Activated naive CD4-positive, alpha-beta T cell treated with anti-CD3 and anti-CD28 coated beads, Interleukin-2, amount 50 U/mL, for 16 hours (primary cell): ENCODE data around the gene ZNF516.

Source experiments
- DNase-seq: peaks from one replicate; pipeline ENCODE4 v3.0.0-alpha.2; 2020

ZNF516 gene

DNA sequence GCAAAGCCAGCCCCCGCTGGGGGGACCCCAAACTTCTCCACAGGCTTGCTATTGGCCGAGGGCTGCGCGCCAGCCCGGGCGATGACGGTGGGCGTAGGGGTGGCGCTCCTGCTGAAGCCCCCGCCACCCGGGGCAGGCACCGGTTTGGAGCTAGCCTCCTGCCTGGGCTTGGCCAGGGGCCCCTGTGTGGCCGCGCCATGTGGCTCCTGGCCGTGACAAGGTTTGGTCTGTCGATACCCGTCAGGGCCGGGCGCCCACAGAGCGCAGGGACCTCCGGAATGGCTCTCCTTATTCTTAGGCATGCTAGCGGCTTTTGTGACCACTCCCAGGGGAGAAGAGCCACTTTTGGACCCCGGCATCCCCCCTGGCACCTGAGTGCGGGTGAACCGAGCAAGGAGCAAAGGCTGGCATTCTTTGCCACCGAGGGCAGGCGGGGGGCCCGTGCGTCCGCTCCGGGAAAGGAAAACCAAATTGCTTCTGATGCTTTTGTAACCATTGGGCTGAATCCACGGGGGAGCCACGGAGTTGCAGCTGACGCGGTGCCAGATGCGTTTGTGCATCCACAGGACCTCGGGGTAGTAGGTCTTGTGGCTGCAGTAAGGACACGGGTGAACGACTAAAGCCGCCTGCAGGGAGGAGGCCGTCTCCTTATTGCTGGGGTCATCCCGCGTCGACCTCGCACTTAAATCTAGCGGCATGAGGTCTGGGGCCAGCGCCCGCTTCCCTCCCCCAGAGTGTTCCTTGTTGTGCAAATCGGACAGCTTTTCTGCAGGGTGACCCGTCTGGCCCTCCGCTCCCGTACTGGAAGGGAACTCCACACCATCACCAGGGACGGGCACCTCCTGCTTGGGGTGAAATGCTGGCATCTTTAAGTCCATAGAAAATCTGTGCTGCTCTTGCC is 115.6 kb downstream of the ZNF516 start:
- DNase-seq = no peak

GRCh38 chr18:76378526-76379215 is 116.4 kb downstream of the ZNF516 start:
- no peak for DNase-seq

DNA sequence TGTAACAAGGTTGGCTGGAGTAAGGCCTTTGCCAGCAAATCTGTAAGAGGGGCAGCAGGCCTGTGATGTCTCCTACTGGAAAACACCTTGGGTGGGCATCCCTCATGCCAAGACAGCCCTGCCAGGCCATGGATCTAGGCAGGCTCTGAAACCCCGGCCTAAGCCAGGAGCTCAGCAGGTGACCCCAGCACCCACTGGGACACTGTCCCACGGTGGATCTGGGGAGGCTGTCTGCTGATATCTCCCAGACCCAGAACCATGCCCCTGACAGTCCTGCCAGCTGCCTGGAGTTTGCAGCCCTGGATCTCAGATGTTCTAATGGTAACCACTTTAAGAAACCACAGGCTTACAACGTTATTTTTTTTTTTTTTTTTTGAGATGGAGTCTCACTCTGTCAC is 117.7 kb downstream of the ZNF516 start:
- DNase-seq = no peak

DNA sequence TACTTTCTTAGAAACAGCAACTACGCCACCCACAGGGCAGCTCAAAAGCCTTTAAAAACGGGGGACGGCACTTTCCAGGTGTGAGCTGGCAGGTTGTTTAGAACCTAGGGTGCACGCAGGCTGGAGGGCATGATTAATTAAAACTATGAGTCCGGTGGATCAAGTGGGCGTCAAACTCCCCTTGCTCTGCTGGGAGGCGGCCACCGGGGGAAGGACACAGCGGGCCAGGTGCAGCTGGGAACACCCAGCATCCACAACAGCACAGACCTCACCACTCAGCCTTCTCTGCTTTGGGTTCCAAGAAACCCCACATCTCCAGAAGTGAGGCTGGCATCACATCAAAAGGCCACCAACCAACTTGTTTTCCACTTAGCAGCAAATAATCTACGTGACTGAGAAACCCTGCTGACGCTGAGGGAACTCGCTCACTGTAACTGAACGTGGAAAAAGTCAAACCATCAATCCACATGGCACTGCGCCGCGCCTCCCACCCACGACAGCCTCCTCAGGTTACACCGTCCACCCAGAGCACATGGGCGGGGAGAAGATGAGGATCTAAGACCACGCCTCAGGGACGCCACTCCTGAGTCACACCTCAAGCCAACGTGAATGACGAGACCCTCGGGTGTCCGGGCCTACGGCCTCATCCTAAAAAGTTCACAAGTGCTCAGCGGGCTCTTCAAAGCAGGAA is 118.2 kb downstream of the ZNF516 start:
- DNase-seq = peak; percentile 52

DNA sequence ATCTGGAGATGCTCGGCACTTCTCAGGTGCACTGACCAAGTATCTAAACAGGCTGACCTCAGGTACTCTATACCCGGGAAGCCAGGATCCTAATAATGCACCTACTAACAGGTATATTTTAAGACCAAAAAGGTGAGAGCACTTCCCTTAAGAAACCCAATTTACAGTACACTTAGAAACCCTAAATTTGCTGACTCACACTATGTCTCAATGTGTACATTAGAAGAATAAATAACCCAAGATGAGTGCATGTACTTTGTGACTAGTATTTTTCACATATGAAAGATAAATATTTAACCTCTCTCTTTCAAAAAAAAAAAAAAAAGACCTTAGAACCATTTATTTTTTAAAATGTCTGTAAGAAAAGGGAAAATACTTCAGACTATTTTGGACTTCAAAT is 118.8 kb downstream of the ZNF516 start:
- DNase-seq = no peak

DNA sequence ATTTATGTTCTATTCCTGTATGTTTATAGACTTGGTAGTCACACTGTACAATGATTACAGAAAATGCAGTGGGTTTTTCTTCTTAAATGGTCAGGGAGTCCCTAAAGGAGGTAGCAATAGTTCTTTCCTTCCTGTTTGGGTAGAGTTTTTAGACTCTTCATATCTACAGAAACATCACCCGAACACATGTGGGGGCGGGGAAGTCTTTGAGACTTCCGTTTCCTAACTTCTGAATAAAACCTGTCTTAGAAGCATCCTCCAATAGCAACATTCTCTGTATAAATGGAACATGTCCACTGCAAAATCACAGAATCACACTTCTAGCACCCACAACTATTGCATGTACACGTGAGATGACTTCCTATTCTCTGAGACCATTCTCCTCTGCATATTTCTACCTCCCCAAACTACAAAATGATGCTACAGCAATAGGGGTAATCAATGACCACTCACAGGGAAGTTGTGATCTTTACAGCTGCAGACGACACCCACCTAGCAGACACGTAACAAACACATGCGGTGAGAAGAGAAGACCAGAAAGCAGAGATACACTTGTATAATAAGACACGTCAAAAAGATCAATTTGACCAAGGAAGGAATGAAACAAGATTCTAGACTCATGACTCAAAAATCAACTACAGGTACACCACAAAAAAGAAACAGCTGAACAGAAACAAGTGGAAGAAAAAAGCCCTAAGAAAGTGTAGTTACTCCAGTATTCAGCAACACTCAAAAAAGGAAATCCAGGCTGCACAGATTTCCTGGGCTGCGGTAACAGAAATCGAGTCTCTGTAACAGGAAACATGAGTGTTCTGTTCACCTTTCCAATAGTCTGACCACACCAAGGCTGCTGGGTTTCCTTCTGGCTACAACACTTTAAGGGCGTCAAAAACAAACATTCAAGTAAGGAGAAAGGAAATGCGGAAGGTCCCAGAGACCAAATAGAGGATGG is 120.4 kb downstream of the ZNF516 start:
- DNase-seq = peak; percentile 45

- no peak for DNase-seq
Measured at GRCh38 chr18:76373297-76373696, 121.7 kb downstream of the ZNF516 start.

- no peak for DNase-seq
Measured at GRCh38 chr18:76371301-76372203, 123.5 kb downstream of the ZNF516 start.

DNA sequence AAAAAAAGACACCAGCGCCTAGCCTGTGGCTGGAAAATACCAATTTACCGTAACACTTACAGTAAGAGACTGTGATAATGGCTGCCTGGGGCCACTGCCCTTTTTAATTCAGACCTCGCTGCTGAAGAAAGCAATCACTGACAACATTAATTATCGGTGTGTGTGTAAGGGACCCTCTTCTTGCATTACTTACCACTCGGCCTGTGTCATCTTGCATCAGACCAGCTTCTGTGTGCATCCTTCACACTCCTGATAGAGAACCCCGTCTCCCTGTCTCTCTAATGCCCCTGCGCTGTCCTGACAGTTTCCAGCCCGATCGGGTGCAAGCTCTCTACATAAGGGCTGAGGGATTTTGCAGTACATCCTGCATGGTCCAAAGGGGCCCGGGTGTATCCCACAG is 124.4 kb downstream of the ZNF516 start:
- DNase-seq = no peak

DNA sequence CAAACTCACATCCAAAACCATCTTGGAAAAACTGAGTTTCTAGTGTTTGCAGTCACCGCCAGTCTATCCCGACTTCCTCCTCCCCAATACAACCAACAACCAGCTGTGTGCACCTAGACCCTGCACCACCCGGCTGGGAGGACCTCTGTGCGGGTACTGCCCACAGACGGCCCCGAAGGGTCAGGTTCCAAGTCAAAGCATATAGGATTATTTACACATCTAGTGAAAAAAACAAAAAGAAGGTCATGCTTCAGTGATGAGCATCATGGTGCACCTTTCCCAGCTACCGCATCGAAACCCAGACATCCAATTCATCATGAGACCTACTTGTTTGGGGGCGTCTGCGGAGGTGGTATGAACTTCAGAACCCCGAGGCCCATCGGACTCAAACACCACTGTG is 124.8 kb downstream of the ZNF516 start:
- DNase-seq = no peak

- DNase-seq = no peak
Measured at GRCh38 chr18:76369791-76370190, 125.3 kb downstream of the ZNF516 start.

- DNase-seq = no peak
Measured at GRCh38 chr18:76368976-76369375, 126.1 kb downstream of the ZNF516 start.

GRCh38 chr18:76368271-76368670 is 126.8 kb downstream of the ZNF516 start:
- DNase-seq = no peak

GRCh38 chr18:76367168-76368125 is 127.6 kb downstream of the ZNF516 start:
- DNase-seq = no peak

DNA sequence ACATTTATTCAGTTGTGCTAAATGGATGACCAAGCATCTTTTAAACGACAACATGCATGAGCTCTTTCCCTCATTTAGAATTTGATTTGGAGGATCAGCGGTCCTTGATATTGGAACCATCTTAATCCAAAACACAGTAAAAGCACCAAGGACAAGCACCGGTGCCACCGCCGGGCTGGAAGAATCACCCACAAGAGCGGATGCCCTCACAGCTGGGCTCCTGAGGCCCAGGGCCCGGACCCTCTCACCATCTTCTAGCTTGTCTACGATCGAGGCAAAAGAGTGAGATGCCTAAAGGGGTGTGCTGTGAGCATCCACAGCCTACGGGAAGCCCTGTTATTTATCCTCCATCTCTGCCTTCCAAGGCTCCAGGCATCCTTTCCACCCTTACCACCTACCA is 129.5 kb downstream of the ZNF516 start:
- DNase-seq = no peak

DNA sequence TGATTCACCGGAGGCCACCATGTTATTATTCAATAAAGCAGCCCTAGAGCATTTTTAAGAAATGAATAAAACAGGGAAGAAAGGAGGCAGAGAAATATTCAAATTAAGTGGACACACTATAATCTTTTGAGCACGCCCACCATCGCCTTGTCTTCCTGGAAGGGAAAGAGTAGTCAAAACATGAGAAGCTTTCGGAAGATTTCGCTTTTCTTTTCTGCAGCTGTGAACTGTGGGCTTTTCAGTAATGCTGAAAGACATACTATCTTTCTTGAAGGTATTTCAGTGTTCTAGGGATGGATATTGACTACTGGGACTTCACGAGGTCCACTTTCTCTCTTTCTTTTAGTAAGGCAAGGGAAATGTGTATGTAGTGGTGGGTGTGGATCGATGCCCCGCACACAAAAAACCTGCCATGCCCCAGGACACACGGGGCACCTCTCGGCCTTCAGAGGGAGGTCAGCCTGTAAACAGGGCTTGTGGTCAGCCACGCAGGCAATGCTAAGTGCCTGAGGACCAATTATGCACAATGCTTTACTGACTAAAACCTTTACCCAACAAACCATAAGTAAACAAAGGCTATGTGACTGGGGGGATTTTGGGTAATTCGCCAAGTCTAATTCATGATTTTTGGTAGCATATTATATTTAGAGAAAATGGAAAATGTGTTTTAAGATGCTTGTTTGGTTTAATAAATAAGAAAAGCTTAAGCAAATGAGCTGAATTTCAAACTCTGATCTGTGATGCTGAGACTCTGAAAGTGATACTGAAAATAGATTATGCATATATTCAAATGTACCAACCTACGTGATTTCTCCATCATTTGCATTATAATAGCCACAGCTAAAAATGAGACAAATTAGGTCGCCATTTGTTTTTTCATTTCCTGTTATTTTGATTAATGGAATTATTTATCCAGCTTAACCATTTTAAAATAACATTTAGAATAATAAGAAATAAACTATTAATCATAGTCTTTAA is 130.5 kb downstream of the ZNF516 start:
- no peak for DNase-seq

DNA sequence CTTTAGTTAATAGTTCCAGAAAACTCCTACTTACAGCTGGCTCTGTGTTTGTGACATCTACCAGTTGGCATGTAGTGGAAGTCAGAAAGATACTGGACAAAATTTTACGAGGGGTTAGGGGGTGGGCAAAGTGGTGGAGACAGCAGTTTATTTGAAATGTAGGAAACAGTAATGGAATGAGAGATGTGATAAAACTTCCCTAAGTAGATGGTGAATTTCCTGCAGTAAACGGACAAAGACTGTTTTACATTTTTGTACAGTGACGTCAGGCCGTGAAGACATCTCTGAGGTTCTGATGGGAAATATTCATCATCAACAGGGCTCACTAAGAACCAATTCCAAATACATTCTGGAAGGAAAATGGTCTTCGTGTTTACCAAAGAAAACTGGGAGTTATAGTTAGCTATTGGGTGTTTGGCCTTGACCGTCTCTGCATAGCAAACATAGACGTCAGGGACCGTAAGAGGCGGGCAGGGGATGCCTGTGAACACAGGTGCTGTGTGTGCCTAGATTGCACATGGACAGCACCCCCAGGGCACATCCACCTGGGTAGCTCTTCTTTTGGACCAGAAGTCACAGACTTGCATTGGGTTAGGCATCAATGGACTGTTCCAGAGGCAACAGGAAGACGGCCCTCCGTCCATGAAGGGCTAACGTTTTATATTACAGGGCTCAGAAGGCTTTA is 131.5 kb downstream of the ZNF516 start:
- no peak for DNase-seq

- DNase-seq = no peak
Measured at GRCh38 chr18:76362676-76363075, 132.4 kb downstream of the ZNF516 start.
